Activated naive CD8-positive, alpha-beta T cell treated with anti-CD3 and anti-CD28 coated beads, Interleukin-2, amount 10 ng/mL, durations not matched to agents 7 days and 5 days (primary cell): Measurements from ENCODE around the gene L3MBTL1. TPM values are rescaled to one million over a fixed set of nuclear protein-coding genes. Genes with fewer than 3 reads are reported as not detected.

ENCODE experiments used
- ATAC-seq: fragments of 150-1000 bp; cut with Tn5 transposase; one replicate; pipeline ENCODE4 v1.10.0; 2021; ENCODE audit warnings: low read depth, moderate library complexity
- POLR2A ChIA-PET: fragments of 350-600 bp; sonication (Branson Sonifier 250); formaldehyde crosslinking; loops from one replicate; lab custom pipeline; 2021; ENCODE audit warnings: antibody characterized with exemption; lab: Charles Lee
- DNase-seq: peaks from one replicate; pipeline ENCODE4 v3.0.0; 2021
- H3K27ac Mint-ChIP-seq: one replicate; pipeline ENCODE4 v1.8.0; 2022; ENCODE audit warnings: mild to moderate bottlenecking, mixed read lengths
- H3K27me3 Mint-ChIP-seq: one replicate; pipeline ENCODE4 v1.8.0; 2022; ENCODE audit warnings: mild to moderate bottlenecking, moderate library complexity, mixed read lengths
- H3K36me3 Mint-ChIP-seq: one replicate; pipeline ENCODE4 v1.8.0; 2021; ENCODE audit warnings: mild to moderate bottlenecking, mixed read lengths
- H3K4me1 Mint-ChIP-seq: one replicate; pipeline ENCODE4 v1.8.0; 2021; ENCODE audit warnings: mixed read lengths
- H3K4me3 Mint-ChIP-seq: one replicate; pipeline ENCODE4 v1.8.0; 2022; ENCODE audit warnings: mild to moderate bottlenecking, moderate library complexity, mixed read lengths
- H3K9me3 Mint-ChIP-seq: one replicate; pipeline ENCODE4 v1.8.0; 2021; ENCODE audit warnings: mixed read lengths
- total RNA-seq, 2 experiments: library from RNA; stranded (reverse); gene quantifications; one replicate each; pipeline ENCODE4 v1.2.3, GENCODE V29; 2021

L3MBTL1 gene
- total RNA-seq = 10 to 100 TPM; 10.6 to 13.7 TPM

DNA sequence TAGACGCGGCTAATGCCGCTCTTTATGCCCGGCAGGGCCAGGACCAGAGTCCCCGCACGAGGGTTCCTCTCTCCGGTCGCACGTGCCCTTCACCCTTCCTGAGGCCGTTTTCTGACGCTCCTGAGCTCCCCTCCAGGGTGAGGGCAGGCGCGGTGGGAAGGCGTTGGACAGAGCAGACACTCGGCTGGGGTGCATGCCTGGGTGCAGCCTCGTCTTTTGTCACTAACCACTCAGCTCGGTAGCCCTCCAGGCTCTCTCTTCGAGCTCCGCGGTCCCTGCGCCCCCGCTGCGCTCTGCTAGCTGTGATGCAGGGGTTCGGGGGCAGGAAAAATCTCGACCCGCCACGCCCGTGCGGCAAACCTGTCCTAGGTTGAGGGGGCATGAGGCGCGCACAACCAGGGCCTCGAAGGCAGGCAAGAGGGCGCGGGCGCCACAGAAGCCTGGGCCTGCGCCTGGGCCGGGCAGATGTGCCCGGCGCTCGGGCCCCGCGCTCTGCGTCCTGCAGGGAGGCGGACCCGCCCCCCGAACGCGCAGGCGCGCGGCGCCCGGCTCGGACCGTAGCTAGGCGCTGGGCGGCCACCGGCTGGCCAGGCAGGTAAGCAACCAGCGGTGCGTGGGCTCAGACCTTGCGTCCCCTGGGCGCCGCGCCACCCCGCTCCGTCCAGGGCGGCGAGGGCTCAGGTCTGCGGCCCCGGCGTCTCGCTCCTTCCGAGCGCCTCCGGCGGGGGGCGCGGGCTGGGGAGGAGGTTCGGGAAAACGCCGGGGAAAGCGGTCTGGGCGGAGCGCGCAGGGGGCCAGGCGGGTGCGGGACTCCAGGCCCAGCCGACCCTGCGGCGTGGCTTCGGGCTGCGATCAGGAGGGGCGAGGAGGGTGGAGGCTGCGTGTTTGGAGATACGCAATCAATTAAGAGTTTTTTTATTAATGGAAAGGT, at the start of gene L3MBTL1:
Gene L3MBTL1 (plus strand): TSS at position 548 of the 931 bp plus-strand sequence. CDS start 5,807 bp downstream, outside the sequence.
- H3K9me3 Mint-ChIP-seq = no peaks in the 10 kb centered on the region
- POLR2A ChIA-PET = interaction anchor here (1.1 kb wide), 1 partner anchor 49 kb away, joined by 5 read pairs; the partner anchor contains the start of gene SRSF6
- ATAC-seq (peak; percentile 65), DNase-seq (peak; percentile 44)
- H3K27ac Mint-ChIP-seq = no peak within 1 kb of the TSS
- no peaks in the 10 kb centered on the region for H3K36me3 Mint-ChIP-seq
- peaks cover 3% of the 10 kb centered on the region for H3K4me1 Mint-ChIP-seq
- peaks cover 51% of the 10 kb centered on the region for H3K27me3 Mint-ChIP-seq
- peak within 1 kb of the TSS; percentile 61 for H3K4me3 Mint-ChIP-seq

GRCh38 chr20:43458422-43458924, 49.0 kb upstream of the L3MBTL1 start:
- Mint-ChIP-seq H3K4me3 (peak overlapping the region; percentile 98), H3K36me3 (peaks cover 26% of the 10 kb centered on the region), H3K27me3 (peaks cover 9% of the 10 kb centered on the region), H3K27ac (peak overlapping the region; percentile 99), H3K9me3 (no peaks in the 10 kb centered on the region), H3K4me1 (peaks cover 30% of the 10 kb centered on the region)
- ATAC-seq (peak; percentile 10), DNase-seq (no peak)
- POLR2A ChIA-PET = interaction anchor here (0.5 to 3.1 kb wide), 17 partner anchors 8 to 1840 kb away, joined by 3 to 26 read pairs (median 7); partner anchors contain the start of genes CHD6, IFT52 and L3MBTL1

- peaks cover 32% of the 10 kb centered on the region for H3K4me1 Mint-ChIP-seq
- ATAC-seq = no peak
Measured at GRCh38 chr20:43459022-43459942, 48.2 kb upstream of the L3MBTL1 start.

DNA sequence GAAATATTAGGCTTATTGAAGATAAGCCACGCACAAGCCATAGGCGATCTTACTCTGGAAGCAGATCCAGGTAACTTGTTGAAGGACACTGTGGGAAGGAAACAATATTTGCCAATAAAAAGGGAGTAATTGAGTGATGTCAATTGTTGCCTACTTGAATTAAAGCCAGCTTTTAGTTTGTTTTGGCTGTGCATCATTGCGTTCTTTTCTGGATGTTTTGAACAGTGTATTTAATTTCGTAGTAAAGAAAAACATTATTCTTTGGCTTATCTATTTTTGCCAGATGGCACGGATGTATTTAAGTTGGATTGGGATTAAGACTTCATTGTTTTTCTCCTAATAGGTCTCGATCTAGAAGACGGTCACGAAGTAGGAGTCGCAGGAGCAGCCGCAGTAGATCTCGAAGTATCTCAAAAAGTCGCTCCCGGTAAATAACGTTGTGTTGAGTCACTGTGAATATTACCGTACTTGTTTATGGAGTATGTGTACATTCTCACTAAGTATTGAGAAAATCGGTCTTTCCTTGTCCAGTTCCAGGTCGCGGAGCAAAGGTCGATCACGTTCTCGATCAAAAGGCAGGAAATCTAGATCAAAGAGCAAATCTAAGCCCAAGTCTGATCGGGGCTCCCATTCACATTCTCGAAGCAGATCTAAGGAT, 47.2 kb upstream of the L3MBTL1 start:
- POLR2A ChIA-PET = no interaction called here
- no peak for ATAC-seq
- DNase-seq = no peak
- H3K27me3 Mint-ChIP-seq = no peaks in the 10 kb centered on the region
- peak overlapping the region; percentile 37 for H3K4me3 Mint-ChIP-seq
- peaks cover 35% of the 10 kb centered on the region for H3K36me3 Mint-ChIP-seq
- H3K9me3 Mint-ChIP-seq = no peaks in the 10 kb centered on the region
- H3K27ac Mint-ChIP-seq = peak overlapping the region; percentile 21
- peaks cover 32% of the 10 kb centered on the region for H3K4me1 Mint-ChIP-seq

More at GRCh38 chr20:43459022-43459942, 48.2 kb upstream of the L3MBTL1 start:
- Mint-ChIP-seq H3K4me3 (peak overlapping the region; percentile 85), H3K36me3 (peaks cover 28% of the 10 kb centered on the region), H3K27ac (peak overlapping the region; percentile 81), H3K27me3 (peaks cover 1% of the 10 kb centered on the region), H3K9me3 (no peaks in the 10 kb centered on the region)
- no peak for DNase-seq
- POLR2A ChIA-PET = interaction anchor here (1.0 to 3.1 kb wide), 4 partner anchors 48 to 483 kb away, joined by 3 to 26 read pairs (median 6); partner anchors contain the start of gene L3MBTL1

GRCh38 chr20:43460830-43461200, 46.7 kb upstream of the L3MBTL1 start:
- ATAC-seq = no peak
- H3K9me3 Mint-ChIP-seq = no peaks in the 10 kb centered on the region
- DNase-seq = no peak
- H3K27ac Mint-ChIP-seq = peak overlapping the region; percentile 45
- H3K36me3 Mint-ChIP-seq = peaks cover 36% of the 10 kb centered on the region
- H3K4me1 Mint-ChIP-seq = peaks cover 32% of the 10 kb centered on the region
- H3K27me3 Mint-ChIP-seq = no peaks in the 10 kb centered on the region
- H3K4me3 Mint-ChIP-seq = peak overlapping the region; percentile 37
- POLR2A ChIA-PET = interaction anchor here (0.6 kb wide), 2 partner anchors 115 to 291 kb away, joined by 4 read pairs; no protein-coding TSS in a partner anchor

DNA sequence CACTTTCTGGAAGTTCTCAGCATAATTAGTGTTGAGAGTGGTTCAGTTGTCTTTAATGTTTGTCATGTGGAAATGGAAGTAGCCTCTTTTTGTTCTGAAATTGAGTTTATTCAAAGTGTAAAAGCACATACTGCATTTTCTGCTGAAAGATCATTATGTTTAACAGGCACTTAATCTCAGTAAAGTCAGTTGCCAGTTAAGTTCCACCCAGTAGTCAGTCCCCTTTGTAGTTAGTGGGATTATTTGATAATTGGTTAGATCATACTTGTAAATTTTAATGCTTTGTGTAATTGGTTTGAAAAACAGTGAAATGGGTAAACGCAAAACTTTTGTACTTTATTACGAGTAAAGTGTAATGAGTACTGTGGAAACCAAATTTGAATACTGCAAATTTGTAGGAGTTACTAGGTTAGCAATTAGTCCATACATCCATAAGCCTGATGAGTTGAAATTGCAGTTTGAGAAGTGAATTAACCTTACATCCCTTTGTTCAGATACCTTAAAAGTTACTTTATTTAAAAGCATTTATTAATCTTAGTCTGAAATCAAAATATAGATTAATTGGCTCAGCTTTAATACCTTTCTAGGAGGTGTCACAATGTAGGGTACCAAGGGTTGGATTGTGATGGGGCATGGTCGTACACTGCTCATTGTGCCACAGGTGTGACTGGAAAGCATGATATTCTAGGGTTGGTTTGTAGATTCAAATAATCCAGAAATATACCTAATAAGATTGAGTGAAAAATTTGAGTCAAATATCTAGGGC, 45.4 kb upstream of the L3MBTL1 start:
- Mint-ChIP-seq H3K4me1 (peaks cover 25% of the 10 kb centered on the region), H3K27ac (no peak overlapping the region), H3K36me3 (peaks cover 38% of the 10 kb centered on the region)

DNA sequence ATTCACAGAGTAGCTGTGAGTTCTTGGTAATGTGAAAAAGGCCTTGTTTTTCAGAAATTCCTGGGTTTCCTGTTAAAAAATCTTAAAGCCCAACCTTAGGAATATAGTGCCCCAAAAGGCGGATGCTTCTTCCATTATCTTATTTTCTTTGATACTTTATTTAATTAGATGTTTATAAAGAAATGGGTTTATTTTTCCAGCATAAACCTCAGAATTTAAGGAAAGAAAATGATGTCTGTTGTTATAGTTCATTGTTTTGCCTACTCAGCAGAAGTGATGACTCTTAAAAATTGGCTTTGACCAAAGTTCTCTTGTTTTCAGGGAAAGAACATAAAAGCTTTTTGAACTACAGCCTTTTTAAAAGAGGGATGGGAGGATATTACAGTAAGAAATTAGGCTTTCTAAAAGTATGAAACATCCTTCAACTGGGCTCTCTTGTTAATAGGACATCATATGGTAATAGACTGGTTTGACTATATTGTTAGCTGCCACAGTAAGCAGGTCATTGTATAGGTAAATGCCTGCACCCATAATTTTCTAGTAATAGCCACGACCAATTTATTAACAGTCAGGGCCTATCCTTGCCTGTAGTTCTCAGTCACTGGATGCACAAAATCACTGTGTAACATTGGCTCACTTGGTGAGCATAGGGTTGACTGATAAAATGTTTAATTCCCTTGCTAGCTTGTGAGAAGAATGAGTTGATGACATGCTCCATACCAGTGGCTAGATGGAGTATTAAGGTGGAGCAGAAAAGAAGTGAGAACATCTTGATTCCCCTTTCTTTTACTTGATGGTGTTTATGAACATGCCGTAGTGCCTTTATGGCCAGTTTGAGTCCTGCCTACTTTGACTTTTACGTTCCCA, 44.6 kb upstream of the L3MBTL1 start:
- H3K27ac Mint-ChIP-seq = no peak overlapping the region
- H3K4me3 Mint-ChIP-seq = no peak overlapping the region

More for the DNA sequence above, 45.4 kb upstream of the L3MBTL1 start:
- H3K4me3 Mint-ChIP-seq = no peak overlapping the region
- POLR2A ChIA-PET = interaction anchor here (0.6 kb wide), 1 partner anchor 46 kb away, joined by 3 read pairs; no protein-coding TSS in a partner anchor
- ATAC-seq (no peak), DNase-seq (no peak)
- H3K9me3 Mint-ChIP-seq = no peaks in the 10 kb centered on the region
- no peaks in the 10 kb centered on the region for H3K27me3 Mint-ChIP-seq

DNA sequence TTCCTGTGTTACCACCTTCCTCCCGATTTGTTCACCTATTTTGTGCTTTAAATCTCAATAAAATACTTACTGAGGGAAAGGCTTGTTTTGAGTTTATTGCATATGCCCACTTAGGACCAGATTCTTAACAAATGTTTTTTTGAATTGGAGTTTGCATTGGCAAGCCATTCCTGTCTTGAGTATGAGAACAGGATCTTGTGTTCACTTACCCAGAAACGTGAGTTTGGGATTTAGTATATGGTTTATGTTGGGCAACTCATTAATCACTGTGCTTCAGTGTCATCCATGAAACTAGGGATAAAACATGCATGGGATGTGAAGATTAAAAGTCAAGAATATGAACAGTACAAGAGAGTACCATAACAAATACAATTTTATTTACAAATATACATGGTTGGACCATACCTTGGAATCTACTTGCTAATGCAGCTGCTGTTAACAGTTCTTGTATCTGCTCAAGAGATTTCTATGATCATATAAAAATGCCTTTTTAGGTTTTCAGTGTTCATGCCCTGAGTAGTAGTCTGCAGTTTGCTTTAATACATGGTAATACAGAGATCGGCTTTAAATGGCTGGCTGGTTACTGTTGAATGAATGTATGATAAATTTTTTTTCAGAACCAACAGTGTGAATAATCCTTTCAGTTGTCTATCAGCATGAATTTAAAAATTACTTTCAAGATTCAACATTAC, 43.8 kb upstream of the L3MBTL1 start:
- POLR2A ChIA-PET = no interaction called here
- Mint-ChIP-seq H3K4me1 (peaks cover 25% of the 10 kb centered on the region), H3K27ac (no peak overlapping the region), H3K9me3 (no peaks in the 10 kb centered on the region), H3K4me3 (no peak overlapping the region), H3K36me3 (peaks cover 39% of the 10 kb centered on the region), H3K27me3 (no peaks in the 10 kb centered on the region)
- ATAC-seq (no peak), DNase-seq (no peak)

More for the DNA sequence above, 44.6 kb upstream of the L3MBTL1 start:
- Mint-ChIP-seq H3K27me3 (no peaks in the 10 kb centered on the region), H3K4me1 (peaks cover 25% of the 10 kb centered on the region), H3K36me3 (peaks cover 38% of the 10 kb centered on the region), H3K9me3 (no peaks in the 10 kb centered on the region)
- POLR2A ChIA-PET = no interaction called here
- ATAC-seq (no peak), DNase-seq (no peak)

- no peak for ATAC-seq
- Mint-ChIP-seq H3K27me3 (no peaks in the 10 kb centered on the region), H3K4me1 (peaks cover 24% of the 10 kb centered on the region), H3K27ac (no peak overlapping the region), H3K4me3 (no peak overlapping the region), H3K36me3 (peaks cover 41% of the 10 kb centered on the region), H3K9me3 (no peaks in the 10 kb centered on the region)
- POLR2A ChIA-PET = no interaction called here
- DNase-seq = no peak
Measured at GRCh38 chr20:43464219-43464790, 43.2 kb upstream of the L3MBTL1 start.

GRCh38 chr20:43465625-43465943, 41.9 kb upstream of the L3MBTL1 start:
- Mint-ChIP-seq H3K9me3 (no peaks in the 10 kb centered on the region), H3K36me3 (peaks cover 29% of the 10 kb centered on the region), H3K4me1 (peaks cover 13% of the 10 kb centered on the region), H3K4me3 (no peak overlapping the region), H3K27me3 (no peaks in the 10 kb centered on the region), H3K27ac (no peak overlapping the region)
- POLR2A ChIA-PET = interaction anchor here (2.1 kb wide), 1 partner anchor 8 kb away, joined by 16 read pairs; the partner anchor contains the start of gene SRSF6
- no peak for DNase-seq
- no peak for ATAC-seq
